NCI-H226 (cell line): ENCODE data around the gene TAS2R46.
A peak's percentile ranks its signal among the peaks of the same experiment; 100 is the strongest.
"Not testable (repeated sequence)": the region's sequence is repeated elsewhere in the genome, so short reads cannot be mapped to it uniquely, and the experiment has no call there.

ENCODE experiments used
- DNase-seq: peaks from one replicate; pipeline ENCODE4 v3.0.0-alpha.2; 2015

The TAS2R46 gene

DNA sequence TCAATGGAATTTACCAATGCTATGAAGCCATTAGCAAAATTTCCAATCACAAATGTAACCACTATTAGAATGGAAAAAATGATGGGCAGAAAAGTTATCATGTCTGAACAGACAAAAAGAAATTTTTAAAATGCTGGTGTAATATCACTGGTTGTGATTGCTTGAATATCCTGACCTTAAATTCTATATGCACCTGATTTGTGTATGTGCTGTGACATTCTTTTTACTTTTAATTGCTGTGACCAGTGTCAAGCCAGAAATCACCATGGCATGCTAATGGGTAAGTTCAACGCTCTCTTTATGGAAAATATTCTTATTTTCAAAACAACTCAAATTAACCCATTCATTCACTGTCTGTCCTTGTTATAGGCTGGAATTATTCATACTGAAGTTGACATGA is at the start of gene TAS2R46:
TSS of gene TAS2R46 (minus strand) at position 101 of the 400 bp plus-strand sequence. CDS start at position 101, 0 bp downstream.
- not testable (repeated sequence) for DNase-seq

DNA sequence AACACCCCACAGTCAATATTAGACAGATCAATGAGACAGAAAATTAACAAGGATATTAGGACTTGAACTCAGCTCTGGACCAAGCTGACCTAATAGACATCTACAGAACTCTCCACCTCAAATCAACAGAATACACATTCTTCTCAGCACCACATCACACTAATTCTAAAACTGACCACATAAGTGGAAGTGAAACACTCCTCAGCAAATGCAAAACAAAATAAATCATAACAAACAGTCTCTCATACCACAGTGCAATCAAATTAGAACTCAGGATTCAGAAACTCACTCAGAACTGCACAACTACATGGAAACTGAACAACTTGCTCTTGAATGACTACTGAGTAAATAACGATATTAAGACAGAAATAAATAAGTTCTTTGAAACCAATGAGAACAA is 49.1 kb upstream of the TAS2R46 start:
- DNase-seq = not testable (repeated sequence)

GRCh38 chr12:11108862-11109261 is 46.8 kb upstream of the TAS2R46 start:
- no peak for DNase-seq

GRCh38 chr12:11107719-11108118 is 45.6 kb upstream of the TAS2R46 start:
- no peak for DNase-seq

DNA sequence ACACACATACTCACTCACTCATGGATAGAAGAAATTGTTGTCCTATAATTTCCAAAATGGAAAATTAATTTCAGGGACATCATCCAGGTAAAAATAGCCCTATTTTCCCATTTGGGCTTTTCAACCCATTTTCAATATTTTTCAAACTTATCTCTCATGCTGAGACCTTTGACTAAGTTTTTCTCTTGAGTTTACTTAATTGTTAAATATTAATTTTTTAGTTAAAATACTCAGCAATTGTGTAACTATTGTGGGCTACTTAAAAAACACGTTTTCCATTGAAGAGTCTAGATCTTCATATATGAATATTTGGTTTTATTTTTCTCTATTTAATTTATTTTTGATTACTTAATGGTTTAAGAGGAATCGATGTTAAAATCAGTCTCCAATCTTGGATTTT is 44.2 kb upstream of the TAS2R46 start:
- DNase-seq = no peak

DNA sequence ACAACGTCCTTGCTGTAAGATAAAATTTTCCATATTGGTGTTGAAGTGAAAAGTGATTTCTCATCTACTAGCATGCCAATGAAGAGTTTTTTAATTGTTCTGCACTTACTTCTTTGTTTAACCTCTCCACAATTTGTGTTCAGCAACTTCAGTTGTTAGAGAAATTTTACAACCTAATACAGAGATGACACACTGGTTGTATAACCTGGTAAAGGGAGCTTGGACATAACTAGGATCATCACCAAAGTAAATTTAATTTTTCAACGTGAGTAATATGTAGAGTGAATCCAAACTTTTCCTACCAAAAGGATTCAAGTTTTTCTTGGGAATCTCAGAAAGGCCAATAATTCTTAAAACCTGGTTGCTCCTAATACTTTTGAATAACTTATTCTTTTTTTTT is 43.5 kb upstream of the TAS2R46 start:
- no peak for DNase-seq

DNA sequence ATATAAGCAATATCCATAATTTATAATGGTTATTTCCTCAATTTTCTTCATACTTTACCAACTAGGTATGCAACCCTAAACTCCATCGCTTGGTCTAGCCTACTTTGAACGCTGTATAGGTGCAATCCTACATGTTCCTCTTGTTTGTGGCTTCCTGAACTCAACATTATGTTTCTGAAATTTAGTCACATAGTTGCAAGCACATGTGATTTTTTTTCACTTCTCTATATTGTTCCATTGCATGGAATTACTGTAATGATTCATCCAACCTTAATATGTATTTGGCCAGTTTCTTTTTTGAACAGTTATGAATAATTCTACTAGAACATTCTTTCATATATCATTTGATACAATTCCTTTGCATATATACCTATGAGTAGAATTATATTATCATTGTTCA is 32.8 kb upstream of the TAS2R46 start:
- not testable (repeated sequence) for DNase-seq

- DNase-seq = no peak
Observed at GRCh38 chr12:11092128-11092527, 30.0 kb upstream of the TAS2R46 start, which contains the start of gene TAS2R43. TAS2R43 (minus strand) TSS chr12:11092313; CDS start chr12:11092229, 84 bp downstream.

DNA sequence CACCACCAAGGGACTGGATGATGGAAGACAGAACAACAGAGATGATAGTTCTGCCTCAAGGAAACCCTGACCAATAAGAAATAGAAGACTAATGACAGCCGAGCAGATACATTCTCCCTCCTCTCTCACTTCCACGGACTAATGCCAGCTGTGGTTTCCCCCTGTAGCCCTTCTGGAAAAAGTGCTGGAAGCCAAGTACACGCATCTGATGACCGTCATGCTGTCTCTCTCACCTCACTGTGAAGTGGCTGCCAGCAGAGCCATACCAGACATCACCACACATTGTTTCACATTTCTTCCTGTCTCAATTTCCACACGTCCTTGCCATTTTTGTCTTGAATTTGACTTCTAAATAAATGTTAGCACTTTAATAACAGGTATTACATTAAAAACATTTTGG is 27.2 kb upstream of the TAS2R46 start:
- DNase-seq = no peak

- DNase-seq = no peak
Observed at GRCh38 chr12:11085419-11085818, 23.3 kb upstream of the TAS2R46 start.

DNA sequence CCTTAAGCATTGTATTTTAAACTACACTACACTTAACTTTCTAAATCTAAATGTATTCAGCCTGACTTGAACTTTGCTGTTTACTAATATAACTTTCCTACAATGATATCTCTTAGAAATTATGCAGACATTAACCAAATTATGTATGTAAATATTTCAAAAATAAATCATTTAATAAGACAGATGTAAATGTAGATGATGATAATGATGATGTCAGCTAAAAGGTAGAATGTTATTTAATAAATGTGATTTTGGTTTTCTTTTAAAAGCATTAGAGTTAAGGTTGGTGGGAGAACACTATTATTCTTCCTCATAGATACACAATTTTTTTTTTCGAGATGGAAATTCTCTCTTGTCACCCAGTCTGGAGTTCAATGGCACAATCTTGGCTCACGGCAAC is 19.9 kb upstream of the TAS2R46 start:
- no peak for DNase-seq

DNA sequence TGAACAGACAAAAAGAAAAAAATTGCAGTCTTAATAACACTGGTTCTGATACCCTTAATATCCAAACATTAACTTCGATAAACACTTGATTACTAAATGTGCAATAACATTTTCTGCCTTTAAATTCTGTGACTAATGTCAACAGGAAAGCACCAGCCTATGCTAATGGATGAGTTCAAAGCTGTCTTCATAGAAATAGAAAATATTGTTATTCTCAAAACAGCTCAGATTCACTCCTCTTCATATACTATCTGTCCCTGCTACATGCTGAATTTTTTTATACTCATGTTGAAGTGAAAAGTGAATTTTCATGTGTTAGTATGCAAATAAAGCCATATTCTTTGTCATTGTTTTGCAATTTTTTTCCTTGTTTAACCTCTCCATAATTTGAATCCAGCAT is 16.2 kb upstream of the TAS2R46 start:
- no peak for DNase-seq

- no peak for DNase-seq
Observed at GRCh38 chr12:11075642-11076041, 13.5 kb upstream of the TAS2R46 start.

DNA sequence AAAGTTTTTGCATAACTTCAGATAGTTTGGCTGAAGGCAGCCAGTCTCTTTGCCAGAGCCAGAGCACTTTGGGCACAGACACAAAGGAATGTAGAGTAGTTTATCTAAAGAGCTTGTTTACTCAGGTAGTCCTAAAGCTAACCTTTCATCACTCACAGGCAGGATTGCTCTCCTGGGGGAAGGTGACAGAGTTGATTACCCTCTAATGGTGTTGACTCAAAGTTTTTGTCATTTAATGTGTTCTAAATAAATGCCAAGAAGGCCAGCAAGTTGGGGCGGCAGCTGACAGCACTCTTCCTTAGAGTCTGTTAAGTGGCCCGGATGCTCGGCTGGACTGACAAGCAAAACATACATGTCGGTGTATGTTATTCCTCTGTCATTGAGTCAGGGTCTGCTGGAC is 9.3 kb upstream of the TAS2R46 start:
- DNase-seq = no peak

- no peak for DNase-seq
Observed at GRCh38 chr12:11070999-11071398, 8.9 kb upstream of the TAS2R46 start.

DNA sequence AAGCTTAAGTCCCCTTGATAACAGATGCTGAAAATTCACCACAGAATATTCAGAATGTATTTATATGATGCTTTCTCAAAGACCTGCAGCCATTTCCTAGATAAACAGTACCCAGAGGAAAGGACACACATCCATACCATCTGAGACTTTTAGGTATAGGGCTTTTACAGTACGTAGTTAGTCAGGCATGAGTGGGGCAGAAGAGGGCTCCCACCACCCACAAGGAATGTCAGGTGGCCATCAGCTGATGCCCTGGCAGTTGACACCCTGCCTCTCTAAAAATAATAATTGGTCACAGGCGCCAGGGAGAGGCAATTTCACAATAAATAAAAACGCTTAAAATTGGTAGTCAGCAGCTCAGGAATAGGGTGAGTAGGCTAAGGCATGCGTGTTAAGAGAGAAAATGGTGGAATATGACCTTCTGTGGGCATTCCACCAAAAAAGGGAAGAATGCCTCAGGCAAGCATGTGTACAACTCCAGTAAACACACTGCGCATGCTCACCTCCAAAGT is 7.8 kb upstream of the TAS2R46 start:
- DNase-seq = no peak

GRCh38 chr12:11067514-11067913 is 5.4 kb upstream of the TAS2R46 start:
- peak; percentile 62 for DNase-seq

- peak; percentile 9 for DNase-seq
Observed at GRCh38 chr12:11059784-11060183, 2.3 kb downstream of the TAS2R46 start.

- DNase-seq = no peak
Observed at GRCh38 chr12:11059041-11059440, 3.1 kb downstream of the TAS2R46 start.

- no peak for DNase-seq
Observed at GRCh38 chr12:11055306-11055705, 6.8 kb downstream of the TAS2R46 start.

DNA sequence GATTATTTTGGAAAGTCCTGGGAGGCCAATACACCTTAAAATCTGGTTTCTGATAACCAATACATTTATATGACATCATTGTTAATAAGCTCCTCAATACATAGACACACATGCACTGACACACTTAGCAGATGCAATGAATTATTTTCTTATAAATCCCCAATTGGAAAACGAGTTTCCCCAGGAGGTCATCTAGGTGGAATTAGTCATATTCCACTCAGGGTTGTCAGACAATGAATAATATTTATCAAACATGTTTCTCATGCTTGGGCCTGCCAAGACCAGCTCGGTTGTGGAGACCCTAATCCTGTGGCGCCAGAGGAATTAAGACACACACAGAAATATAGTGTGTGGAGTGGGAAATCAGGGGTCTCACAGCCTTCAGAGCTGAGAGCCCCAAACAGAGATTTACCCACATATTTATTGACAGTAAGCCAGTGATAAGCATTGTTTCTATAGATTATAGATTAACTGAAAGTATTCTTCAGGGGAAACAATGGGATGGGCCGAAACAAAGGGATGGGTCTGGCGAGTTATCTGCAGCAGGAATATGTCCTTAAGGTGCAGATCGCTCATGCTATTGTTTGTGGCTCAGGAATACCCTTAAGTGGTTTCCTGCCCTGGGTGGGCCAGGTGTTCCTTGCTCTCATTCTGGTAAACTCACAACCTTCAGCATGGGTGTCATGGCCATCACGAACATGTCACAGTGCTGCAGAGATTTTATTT is 12.1 kb downstream of the TAS2R46 start:
- not testable (repeated sequence) for DNase-seq

DNA sequence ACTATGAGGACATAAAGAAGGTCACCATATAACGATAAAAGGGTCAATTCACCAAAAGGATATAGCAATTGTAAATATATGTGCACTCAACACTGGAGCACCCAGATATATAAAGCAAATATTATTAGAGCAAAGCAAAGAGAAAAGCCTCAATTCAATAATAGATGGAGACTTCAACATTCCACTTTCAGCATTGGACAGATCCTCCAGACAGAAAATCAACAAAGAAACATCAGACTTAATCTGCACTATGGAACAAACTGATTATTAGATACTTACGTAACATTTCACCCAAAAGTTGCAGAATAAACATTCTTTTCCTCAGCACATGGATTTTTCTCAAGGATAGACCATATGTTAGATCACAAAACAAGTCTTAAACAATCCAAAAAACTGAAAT is 20.7 kb downstream of the TAS2R46 start:
- DNase-seq = not testable (repeated sequence)

DNA sequence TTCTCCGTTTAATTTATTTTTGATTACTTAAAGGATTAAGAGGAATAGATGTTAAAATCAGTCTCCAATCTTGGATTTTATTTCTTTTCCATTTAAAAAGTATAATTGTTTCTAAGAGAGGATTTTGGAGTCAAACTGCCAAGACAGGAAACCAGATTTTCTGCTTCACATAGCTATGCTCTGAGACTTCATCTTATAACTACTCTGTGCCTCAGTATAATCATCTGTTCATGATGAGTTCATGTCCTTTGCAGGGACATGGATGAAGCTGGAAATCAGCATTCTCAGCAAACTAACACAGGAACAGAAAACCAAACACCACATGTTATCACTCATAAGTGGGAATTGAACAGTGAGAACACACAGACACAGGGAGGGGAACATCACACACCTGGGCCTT is 21.9 kb downstream of the TAS2R46 start:
- no peak for DNase-seq

- DNase-seq = no peak
Observed at GRCh38 chr12:11039171-11039570, 22.9 kb downstream of the TAS2R46 start.

GRCh38 chr12:11033959-11034358 is 28.1 kb downstream of the TAS2R46 start:
- not testable (repeated sequence) for DNase-seq
